Kidney glomerular epithelial cell (primary cell): ENCODE data around the gene VOPP1.
"Not testable (repeated sequence)": the region's sequence is repeated elsewhere in the genome, so short reads cannot be mapped to it uniquely, and the experiment has no call there.

ENCODE experiments used
- DNase-seq: peaks from one replicate; lab custom pipeline; 2025; lab: John Stamatoyannopoulos, UW

Gene VOPP1, protein sequence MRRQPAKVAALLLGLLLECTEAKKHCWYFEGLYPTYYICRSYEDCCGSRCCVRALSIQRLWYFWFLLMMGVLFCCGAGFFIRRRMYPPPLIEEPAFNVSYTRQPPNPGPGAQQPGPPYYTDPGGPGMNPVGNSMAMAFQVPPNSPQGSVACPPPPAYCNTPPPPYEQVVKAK

DNA sequence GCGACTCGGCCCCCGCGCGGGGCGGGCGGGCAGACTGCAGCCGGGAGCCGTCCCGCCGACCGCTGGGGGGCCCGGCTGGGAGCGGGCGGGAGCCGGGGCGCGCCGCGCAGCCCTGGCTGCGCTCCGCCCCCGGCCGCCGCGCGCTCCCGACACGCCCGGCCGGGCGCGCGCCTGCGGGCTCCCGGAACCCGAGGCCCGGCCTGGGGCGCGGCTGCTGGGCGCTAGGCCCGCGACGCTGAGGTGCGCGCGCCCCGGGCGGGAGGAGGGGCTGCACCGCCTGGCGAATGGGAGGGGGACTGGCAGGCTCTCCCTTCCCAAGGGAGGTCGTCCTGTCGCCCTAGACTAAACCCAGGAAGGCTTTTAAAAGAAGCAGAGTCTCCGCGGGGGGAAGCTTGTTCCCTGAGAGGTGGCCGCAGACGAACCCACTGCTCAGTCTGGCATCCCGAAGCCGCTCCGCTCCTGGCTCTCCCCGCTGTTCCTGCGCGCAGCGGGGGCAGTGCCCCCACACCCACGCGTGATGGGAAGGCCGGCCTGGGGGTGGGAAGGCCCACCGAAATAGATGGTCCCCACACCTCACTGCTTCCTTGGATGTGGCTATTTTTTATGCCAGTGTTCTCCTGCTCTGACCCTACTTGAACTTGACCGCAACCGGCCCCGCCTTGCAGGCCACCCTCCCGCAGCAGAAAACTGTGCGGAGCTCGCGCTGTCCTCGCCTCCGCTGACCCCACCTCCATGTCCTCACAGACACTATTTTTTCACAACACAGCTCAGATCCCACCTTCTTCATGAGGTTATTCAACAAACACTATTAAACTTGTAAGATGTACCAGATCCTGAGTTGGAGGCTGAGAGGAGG is at the start of gene VOPP1:
VOPP1 (minus strand) TSS at position 125 of the 856 bp plus-strand sequence. CDS start 178 bp downstream, outside the sequence.
- peak; percentile 36 for DNase-seq

GRCh38 chr7:55618913-55619312 is 46.6 kb upstream of the VOPP1 start:
- DNase-seq: no peak

DNA sequence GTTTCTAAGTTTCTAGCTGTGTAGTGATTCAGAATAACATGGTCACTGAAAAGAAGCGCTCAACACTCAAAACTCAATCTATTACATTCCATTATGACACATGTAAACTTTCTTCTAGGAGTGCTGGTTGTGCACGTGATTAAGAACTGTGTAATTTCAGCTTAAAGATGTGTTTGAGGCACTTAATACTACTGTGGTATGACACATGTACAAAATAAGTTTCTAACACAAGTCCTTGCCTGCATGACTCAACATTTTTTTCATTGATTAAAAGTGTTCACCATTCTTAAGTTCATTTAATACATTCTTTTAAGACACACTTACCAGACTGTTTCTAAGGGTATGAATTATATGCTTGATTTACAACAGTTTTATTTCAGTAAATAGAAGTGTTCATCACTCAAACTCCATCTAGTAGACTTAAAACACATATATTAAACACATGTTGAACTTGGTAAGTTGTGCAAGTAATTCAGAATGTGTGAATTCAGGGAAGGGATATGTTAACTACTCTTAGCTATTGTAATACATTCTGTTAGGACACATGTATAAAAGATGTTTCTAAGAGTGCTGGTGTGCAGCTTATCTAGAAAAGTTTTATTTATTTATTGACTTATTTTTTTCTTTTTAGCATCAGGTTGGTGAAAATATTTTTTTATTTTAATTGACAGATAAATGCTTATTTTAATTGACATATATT is 42.2 kb upstream of the VOPP1 start:
- not testable (repeated sequence) for DNase-seq

- DNase-seq: not testable (repeated sequence)
Observed at GRCh38 chr7:55609726-55610125, 37.4 kb upstream of the VOPP1 start.

GRCh38 chr7:55605661-55606060 is 33.4 kb upstream of the VOPP1 start:
- DNase-seq: not testable (repeated sequence)

GRCh38 chr7:55597944-55598499 is 25.7 kb upstream of the VOPP1 start:
- DNase-seq: not testable (repeated sequence)

GRCh38 chr7:55597214-55597739 is 25.0 kb upstream of the VOPP1 start:
- not testable (repeated sequence) for DNase-seq

DNA sequence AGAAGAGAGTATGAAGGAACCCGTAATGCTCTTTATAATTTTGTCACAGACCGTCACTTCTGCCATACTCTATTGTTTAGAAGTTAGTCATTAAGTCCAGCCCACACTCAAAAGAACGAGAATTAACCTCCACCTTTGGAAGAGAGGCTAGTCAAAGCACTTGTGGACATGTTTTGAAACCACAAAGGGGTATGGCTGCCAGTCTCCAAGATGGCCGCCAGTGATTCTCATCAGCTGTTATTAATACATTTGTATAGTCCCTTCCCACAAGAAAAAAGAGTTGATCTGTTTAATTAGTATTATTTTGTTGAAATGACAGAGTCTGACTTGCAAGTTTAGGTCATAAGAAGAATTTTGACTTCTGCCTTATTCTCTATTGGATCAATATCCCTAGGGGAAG is 23.2 kb upstream of the VOPP1 start:
- DNase-seq: no peak

DNA sequence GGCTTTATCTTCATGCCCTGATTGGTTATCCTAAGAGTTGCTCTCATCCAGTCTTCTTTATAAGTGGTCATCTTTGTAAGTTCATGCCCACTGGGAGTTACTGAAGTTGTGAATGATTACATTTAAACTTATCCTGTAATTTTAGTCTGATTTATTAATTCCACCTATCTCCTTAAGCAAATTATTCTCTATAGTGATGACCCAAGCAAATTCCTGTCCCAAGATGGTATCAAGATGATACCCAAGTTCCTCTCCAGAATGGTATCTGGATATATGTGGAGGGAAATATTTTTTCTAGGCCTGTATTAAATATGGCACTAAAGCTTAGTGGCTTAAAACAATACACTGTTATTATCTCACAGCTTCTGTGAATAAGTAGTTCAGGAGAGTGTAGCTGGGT is 22.6 kb upstream of the VOPP1 start:
- DNase-seq: no peak

DNA sequence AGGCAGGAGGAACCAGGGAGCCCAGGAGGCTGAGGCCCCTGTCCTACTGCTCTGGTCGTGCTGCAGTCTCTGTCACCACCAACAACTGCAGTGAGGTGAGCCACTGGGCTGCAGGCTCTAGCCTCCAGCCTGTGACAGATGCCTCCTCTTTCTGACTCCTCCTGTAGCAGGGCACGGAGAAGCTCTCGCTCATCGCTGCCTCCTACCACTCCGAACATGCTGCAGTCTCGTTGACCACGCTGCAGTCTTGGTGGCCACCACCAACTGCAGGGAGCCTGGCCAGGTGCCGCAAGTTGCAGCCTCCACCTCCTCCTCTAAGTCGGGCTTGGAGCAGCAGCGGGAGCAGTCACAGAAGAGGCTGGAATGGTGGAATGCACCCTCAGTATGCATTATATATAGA is 22.1 kb upstream of the VOPP1 start:
- DNase-seq: no peak

- DNase-seq: no peak
Observed at GRCh38 chr7:55593515-55594318, 21.4 kb upstream of the VOPP1 start.

- DNase-seq: no peak
Observed at GRCh38 chr7:55593172-55593514, 20.8 kb upstream of the VOPP1 start.

GRCh38 chr7:55592492-55592891 is 20.2 kb upstream of the VOPP1 start:
- no peak for DNase-seq

DNA sequence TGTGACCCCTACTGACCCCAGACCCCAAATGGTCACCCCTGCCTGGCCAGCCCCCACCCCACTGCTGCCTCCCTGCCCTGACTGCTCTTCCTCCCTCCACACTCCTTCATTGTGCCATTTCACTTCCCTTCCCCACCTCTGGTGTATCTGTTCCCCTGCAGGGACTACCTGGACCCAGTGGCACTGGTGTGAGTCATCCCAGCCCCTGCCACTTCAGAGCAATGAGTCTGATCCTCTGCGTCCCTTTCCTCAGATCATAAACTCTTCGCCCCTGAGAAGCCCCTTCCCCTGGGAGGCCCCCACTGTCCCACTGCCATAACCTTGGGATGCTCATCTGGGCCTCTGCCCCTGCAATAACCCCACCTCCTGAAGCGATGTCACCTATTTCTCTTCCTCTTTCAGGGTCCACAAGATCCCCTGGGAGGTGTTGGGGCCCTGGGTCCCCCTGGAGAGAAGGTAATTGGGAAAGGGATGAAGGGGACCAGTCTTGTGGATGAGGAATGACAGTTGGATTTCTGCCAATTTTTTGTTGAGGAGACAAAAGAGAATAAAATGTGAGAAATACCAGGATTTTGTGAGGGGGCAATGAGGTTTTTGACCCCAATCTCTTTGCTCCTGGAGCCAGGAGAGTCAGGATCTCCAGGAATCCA is 19.1 kb upstream of the VOPP1 start:
- DNase-seq: no peak

DNA sequence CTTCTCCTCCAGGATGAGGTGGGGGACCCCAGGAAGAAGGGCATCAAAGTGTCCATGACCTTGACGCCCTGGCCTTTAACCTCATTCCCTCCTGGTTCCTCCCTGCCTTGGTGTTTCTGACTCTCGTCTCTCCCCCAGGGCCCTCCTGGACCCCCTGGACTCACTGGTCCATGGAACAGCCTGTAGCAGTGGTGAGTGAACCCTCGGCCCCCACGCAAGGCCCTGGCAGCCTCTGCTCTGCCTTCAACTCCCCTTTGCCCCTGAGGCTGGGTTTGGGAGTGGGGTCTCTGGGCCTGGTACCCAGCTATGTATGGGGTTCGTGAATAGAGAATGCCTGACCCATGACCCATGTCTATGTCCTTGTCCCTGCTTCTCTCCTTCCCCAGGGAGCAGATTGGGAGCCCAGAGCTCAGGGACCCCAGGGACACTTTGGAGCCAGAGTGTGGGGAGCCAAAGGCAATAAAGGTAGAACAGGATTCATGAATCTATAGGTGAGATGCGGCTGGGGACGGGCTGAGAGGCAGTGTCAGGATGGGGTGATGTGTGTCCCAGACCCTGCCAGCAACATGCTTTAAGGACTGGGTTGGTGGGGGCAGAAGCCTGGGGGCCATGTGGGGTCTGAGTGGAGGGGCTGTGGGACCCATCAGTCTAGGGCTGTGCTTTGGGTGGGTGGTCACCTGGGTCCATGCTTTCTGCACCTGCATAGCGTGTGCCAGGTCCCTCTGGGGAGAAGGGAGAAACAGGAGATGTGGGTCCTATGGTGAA is 18.4 kb upstream of the VOPP1 start:
- no peak for DNase-seq

- no peak for DNase-seq
Observed at GRCh38 chr7:55589905-55590304, 17.6 kb upstream of the VOPP1 start.

DNA sequence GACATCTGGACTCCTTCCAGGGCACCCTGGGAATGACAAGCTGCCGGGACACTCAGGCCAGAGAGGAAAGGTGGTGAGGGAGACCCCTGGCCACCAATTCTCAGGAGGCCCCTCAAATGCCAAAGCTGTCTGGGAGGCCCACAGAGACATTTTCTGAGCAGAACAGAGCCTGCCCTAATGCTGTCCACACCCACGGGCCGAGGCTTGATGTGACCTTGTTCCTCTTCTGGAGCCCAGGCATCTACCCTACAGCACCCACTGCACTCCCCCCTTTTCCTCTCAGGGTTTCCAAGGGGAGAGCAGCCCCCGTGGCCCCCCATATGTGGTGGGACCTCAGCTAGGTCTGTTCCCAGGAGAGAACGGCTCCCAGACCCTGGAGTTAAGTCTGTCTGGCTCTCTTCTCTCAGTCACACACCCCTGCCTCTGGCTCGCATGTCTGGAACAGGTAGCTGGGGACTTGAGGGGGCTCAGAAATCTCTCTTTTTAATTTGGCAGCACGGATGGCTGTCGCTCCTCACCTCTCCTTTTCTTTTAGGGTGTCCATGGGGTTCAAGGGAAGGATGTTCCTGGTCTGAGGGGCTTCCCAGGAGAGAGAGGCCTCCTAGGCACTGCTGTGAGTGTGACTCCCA is 16.8 kb upstream of the VOPP1 start:
- DNase-seq: no peak

DNA sequence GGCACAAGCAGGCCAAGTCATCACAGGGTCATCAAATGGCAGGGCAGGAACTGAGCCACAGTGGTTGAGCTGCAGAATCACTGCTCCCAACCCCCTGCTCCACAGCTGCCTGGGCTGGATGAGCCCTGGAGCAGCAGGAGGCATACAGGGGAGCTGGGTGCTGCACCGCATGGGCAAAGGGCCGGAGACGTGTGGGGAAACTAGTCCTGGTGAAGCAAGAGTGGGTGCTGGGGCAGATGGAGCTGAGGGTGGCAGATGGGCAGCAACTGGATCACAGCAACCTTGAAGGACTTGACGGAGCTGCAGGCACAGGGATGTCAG is 16.0 kb upstream of the VOPP1 start:
- no peak for DNase-seq

GRCh38 chr7:55587687-55588378 is 15.5 kb upstream of the VOPP1 start:
- DNase-seq: no peak
